Ishikawa (cell line): ENCODE measurements around the gene GSAP.

Source experiments
- CEBPB ChIP-seq: IDR thresholded peaks from 2 replicates; pipeline ENCODE4 v1.6.1; 2012
- CREB1 ChIP-seq: IDR thresholded peaks from 2 replicates; pipeline ENCODE4 v1.6.1; 2012; ENCODE audit warnings: low read depth
- EP300 ChIP-seq: IDR thresholded peaks from 2 replicates; pipeline ENCODE4 v1.6.1; 2012; ENCODE audit warnings: borderline replicate concordance
- FOXM1 ChIP-seq: IDR thresholded peaks from 2 replicates; pipeline ENCODE4 v1.6.1; 2012; ENCODE audit warnings: low read depth, borderline replicate concordance
- NFIC ChIP-seq: IDR thresholded peaks from 2 replicates; pipeline ENCODE4 v1.6.1; 2012
- RAD21 ChIP-seq: IDR thresholded peaks from 2 replicates; pipeline ENCODE4 v1.6.1; 2012; ENCODE audit warnings: low read depth
- TAF1 ChIP-seq: IDR thresholded peaks from 2 replicates; pipeline ENCODE4 v1.6.1; 2012; ENCODE audit warnings: low read depth, mild to moderate bottlenecking
- TEAD4 ChIP-seq: IDR thresholded peaks from 2 replicates; pipeline ENCODE4 v1.6.1; 2012
- YY1 ChIP-seq: IDR thresholded peaks from 2 replicates; pipeline ENCODE4 v1.6.1; 2012; ENCODE audit warnings: low read depth
- ZBTB7A ChIP-seq: IDR thresholded peaks from 2 replicates; pipeline ENCODE4 v1.6.1; 2012; ENCODE audit warnings: low read depth
- TF ChIP-seq, protein P1 (sequence below): IDR thresholded peaks from 2 replicates; pipeline ENCODE4 v1.6.1; 2012; ENCODE audit warnings: low read depth, mild to moderate bottlenecking
- TF ChIP-seq, protein P2 (sequence below): IDR thresholded peaks from 2 replicates; pipeline ENCODE4 v1.6.1; 2012

DNA sequence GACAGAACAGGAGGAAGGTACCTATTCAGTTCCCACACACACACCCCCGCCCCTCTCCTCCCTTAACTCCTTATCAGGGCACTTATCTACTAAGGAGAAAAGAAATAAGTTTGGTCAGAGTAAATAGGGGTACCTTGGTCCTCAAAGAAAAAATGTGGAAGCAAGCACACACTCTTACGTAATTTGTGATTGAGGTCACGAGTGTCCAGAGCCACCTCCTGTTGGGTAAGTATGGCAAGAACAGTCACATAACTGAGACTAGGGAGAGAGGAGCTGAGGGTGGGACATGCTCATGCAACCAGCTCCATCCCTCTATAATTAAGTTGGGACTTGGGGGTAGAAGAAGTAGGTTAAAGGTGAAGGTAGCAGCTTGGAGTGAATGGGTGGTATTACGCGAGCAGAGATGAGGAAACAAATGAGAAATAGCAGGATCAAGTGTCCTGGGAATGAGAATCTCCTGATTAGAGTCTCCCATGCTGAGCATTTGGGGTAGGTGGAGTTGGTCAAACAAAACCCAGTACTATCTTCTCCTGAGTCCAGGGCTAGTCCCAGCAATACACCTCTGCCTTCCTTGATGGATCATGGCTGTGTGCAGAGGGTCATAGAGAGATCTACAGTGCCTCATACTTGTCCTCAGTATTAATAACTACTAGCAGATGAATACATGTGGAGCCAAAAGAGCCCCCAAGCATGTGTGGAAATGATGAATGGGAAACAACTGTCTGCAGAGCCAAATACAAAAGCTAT, 77.1 kb downstream of the GSAP start:
- TF ChIP-seq, protein P1, sequence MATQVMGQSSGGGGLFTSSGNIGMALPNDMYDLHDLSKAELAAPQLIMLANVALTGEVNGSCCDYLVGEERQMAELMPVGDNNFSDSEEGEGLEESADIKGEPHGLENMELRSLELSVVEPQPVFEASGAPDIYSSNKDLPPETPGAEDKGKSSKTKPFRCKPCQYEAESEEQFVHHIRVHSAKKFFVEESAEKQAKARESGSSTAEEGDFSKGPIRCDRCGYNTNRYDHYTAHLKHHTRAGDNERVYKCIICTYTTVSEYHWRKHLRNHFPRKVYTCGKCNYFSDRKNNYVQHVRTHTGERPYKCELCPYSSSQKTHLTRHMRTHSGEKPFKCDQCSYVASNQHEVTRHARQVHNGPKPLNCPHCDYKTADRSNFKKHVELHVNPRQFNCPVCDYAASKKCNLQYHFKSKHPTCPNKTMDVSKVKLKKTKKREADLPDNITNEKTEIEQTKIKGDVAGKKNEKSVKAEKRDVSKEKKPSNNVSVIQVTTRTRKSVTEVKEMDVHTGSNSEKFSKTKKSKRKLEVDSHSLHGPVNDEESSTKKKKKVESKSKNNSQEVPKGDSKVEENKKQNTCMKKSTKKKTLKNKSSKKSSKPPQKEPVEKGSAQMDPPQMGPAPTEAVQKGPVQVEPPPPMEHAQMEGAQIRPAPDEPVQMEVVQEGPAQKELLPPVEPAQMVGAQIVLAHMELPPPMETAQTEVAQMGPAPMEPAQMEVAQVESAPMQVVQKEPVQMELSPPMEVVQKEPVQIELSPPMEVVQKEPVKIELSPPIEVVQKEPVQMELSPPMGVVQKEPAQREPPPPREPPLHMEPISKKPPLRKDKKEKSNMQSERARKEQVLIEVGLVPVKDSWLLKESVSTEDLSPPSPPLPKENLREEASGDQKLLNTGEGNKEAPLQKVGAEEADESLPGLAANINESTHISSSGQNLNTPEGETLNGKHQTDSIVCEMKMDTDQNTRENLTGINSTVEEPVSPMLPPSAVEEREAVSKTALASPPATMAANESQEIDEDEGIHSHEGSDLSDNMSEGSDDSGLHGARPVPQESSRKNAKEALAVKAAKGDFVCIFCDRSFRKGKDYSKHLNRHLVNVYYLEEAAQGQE: no peak
- TF ChIP-seq YY1: no peak
- TF ChIP-seq CEBPB: peak; percentile 68
- TF ChIP-seq, protein P2, sequence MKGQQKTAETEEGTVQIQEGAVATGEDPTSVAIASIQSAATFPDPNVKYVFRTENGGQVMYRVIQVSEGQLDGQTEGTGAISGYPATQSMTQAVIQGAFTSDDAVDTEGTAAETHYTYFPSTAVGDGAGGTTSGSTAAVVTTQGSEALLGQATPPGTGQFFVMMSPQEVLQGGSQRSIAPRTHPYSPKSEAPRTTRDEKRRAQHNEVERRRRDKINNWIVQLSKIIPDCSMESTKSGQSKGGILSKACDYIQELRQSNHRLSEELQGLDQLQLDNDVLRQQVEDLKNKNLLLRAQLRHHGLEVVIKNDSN: no peak
- no peak for TF ChIP-seq FOXM1
- TF ChIP-seq NFIC: no peak
- TF ChIP-seq EP300: no peak
- TF ChIP-seq TEAD4: no peak
- no peak for TF ChIP-seq CREB1
- TF ChIP-seq RAD21: no peak
- no peak for TF ChIP-seq TAF1
- TF ChIP-seq ZBTB7A: no peak
